Gastroesophageal sphincter (tissue), 4 donors: ENCODE data around the gene SLC23A2. TPM values are rescaled to one million over a fixed set of nuclear protein-coding genes. Genes with fewer than 3 reads are reported as not detected.

Experiments used
- ATAC-seq: fragments of 150-250 bp; one replicate; pipeline ENCODE4 v1.9.1; 2016; ENCODE audit warnings: mild to moderate bottlenecking, moderate library complexity
- H3K27ac ChIP-seq, 4 donors: fragments of 200-600 bp; sonication (generic) in 3 of 4; 1 replicate in 3 of 4; 2 replicates in 1 of 4; pipeline ENCODE4 v1.5.1; 2016 to 2019
- H3K27me3 ChIP-seq: fragments of 200-600 bp; sonication (generic); one replicate; pipeline ENCODE4 v1.5.1; 2019
- H3K36me3 ChIP-seq, 2 donors: fragments of 200-600 bp; sonication (generic); one replicate each; pipeline ENCODE4 v1.5.1; 2019; ENCODE audit warnings: control low read depth in 1 of 2
- H3K4me1 ChIP-seq, 3 donors: fragments of 200-600 bp; sonication (generic); 1 replicate in 2 of 3; 2 replicates in 1 of 3; pipeline ENCODE4 v1.5.1; 2016 to 2019; ENCODE audit warnings: control low read depth in 2 of 3
- H3K4me3 ChIP-seq, 2 donors: fragments of 200-600 bp; sonication (generic); one replicate each; pipeline ENCODE4 v1.5.1; 2019; ENCODE audit warnings: mild to moderate bottlenecking in 1 of 2, moderate library complexity in 1 of 2
- H3K9me3 ChIP-seq, 3 donors: fragments of 200-600 bp; sonication (generic); one replicate each; pipeline ENCODE4 v1.5.1; 2017 to 2019; ENCODE audit warnings: control low read depth in 2 of 3
- CTCF ChIP-seq, 4 experiments: fragments of 200-600 bp in 2 of 4; fragments of 450-650 bp in 2 of 4; sonication (generic) in 1 of 4; IDR thresholded peaks; one replicate each; pipeline ENCODE4 v1.5.1; 2017 to 2019; ENCODE audit warnings: antibody characterized with exemption in 4 of 4, mild to moderate bottlenecking in 2 of 4, moderate library complexity in 2 of 4
- EP300 ChIP-seq: sonication (generic); formaldehyde crosslinking; IDR thresholded peaks from one replicate; pipeline ENCODE4 v1.6.1; 2017; ENCODE audit warnings: antibody characterized with exemption, mild to moderate bottlenecking
- POLR2A ChIP-seq, 2 donors: fragments of 450-650 bp; IDR thresholded peaks; one replicate each; pipeline ENCODE4 v1.6.1; 2017; ENCODE audit warnings: antibody characterized with exemption in 2 of 2, mild to moderate bottlenecking in 2 of 2, moderate library complexity in 1 of 2
- POLR2AphosphoS5 ChIP-seq: sonication (generic); formaldehyde crosslinking; IDR thresholded peaks from one replicate; pipeline ENCODE4 v1.6.1; 2017; ENCODE audit warnings: antibody characterized with exemption
- WGBS, 2 donors: methylation state at CpG; one replicate each; pipeline ENCODE4 v1.1.5; 2018; ENCODE audit warnings: low coverage in 1 of 2; 5-methylcytosine and 5-hydroxymethylcytosine counted together
- total RNA-seq, 4 donors: library from RNA; depleted of rRNA; stranded (reverse); fragments of >200 nt; gene quantifications; one replicate each; pipeline ENCODE4 v1.1.0, GENCODE V29; 2016

The SLC23A2 gene
- total RNA-seq, 4 donors from 2014 or later: 11.5 to 19.1 (median 15.1) TPM

GRCh38 chr20:4957187-4957586 lies 44.1 kb downstream of the SLC23A2 start:
- no peak overlapping the region for H3K27ac ChIP-seq
- TF ChIP-seq POLR2A (IDR thresholded peaks at IDR 0.05) (no peak), POLR2AphosphoS5 (no peak), CTCF (IDR thresholded peaks at IDR 0.05) (no peak), EP300 (no peak)
- no peak overlapping the region for H3K4me3 ChIP-seq
- H3K27me3 ChIP-seq: no peaks in the 10 kb centered on the region
- no peaks in the 10 kb centered on the region for H3K4me1 ChIP-seq
- H3K36me3 ChIP-seq: no peaks in the 10 kb centered on the region
- H3K9me3 ChIP-seq: no peaks in the 10 kb centered on the region
- ATAC-seq: no peak
- WGBS, 2 donors: 80% methylated on average over 2 of the region's 2 CpGs; no CpG with 5 or more reads in 1 of the 2 donors

GRCh38 chr20:4956200-4956810 lies 45.0 kb downstream of the SLC23A2 start:
- no peak for ATAC-seq
- TF ChIP-seq POLR2A (IDR thresholded peaks at IDR 0.05): no peak
- TF ChIP-seq CTCF (IDR thresholded peaks at IDR 0.05): peak; percentile 69 to 81 (median 77)
- TF ChIP-seq POLR2AphosphoS5: no peak

GRCh38 chr20:4953881-4954280 lies 47.4 kb downstream of the SLC23A2 start:
- TF ChIP-seq POLR2AphosphoS5: no peak
- no peak for TF ChIP-seq EP300
- no peak for TF ChIP-seq POLR2A (IDR thresholded peaks at IDR 0.05)
- TF ChIP-seq CTCF (IDR thresholded peaks at IDR 0.05): no peak
- no peak overlapping the region for H3K4me3 ChIP-seq
- H3K27ac ChIP-seq: no peak overlapping the region
- H3K4me1 ChIP-seq: peaks cover 0 to 25% (median 5%) of the 10 kb centered on the region in 3 donors
- no peaks in the 10 kb centered on the region for H3K27me3 ChIP-seq
- no peaks in the 10 kb centered on the region for H3K36me3 ChIP-seq
- no peak for ATAC-seq
- H3K9me3 ChIP-seq: no peaks in the 10 kb centered on the region

More at GRCh38 chr20:4956200-4956810, 45.0 kb downstream of the SLC23A2 start:
- Histone ChIP-seq H3K9me3 (no peaks in the 10 kb centered on the region), H3K4me3 (no peak overlapping the region), H3K4me1 (peaks cover 0 to 5% (median 0%) of the 10 kb centered on the region in 3 donors), H3K36me3 (no peaks in the 10 kb centered on the region), H3K27me3 (no peaks in the 10 kb centered on the region), H3K27ac (no peak overlapping the region)
- 42 to 50% methylated on average over 2 to 3 of the region's 3 CpGs for WGBS, 2 donors

- ATAC-seq: no peak
- 100% methylated on average over 1 of the region's 1 CpG for WGBS, 2 donors
- Histone ChIP-seq H3K36me3 (no peaks in the 10 kb centered on the region), H3K4me1 (peaks cover 0 to 37% (median 8%) of the 10 kb centered on the region in 3 donors), H3K4me3 (no peak overlapping the region), H3K27ac (no peak overlapping the region), H3K27me3 (no peaks in the 10 kb centered on the region), H3K9me3 (no peaks in the 10 kb centered on the region)
- no peak for TF ChIP-seq CTCF (IDR thresholded peaks at IDR 0.05)
- TF ChIP-seq POLR2A (IDR thresholded peaks at IDR 0.05): no peak
- TF ChIP-seq EP300: no peak
- no peak for TF ChIP-seq POLR2AphosphoS5
Measured at GRCh38 chr20:4952229-4952628, 49.1 kb downstream of the SLC23A2 start.

GRCh38 chr20:4951299-4951698 lies 50.0 kb downstream of the SLC23A2 start:
- H3K4me3 ChIP-seq: no peak overlapping the region
- WGBS, 2 donors: 9 to 11% methylated on average over 3 of the region's 3 CpGs
- H3K27ac ChIP-seq: peak overlapping the region; percentile 35 to 75 (median 50)
- H3K4me1 ChIP-seq: peaks cover 0 to 42% (median 8%) of the 10 kb centered on the region in 3 donors
- no peaks in the 10 kb centered on the region for H3K9me3 ChIP-seq
- no peaks in the 10 kb centered on the region for H3K27me3 ChIP-seq
- peak; percentile 82 for ATAC-seq
- H3K36me3 ChIP-seq: no peaks in the 10 kb centered on the region
- no peak for TF ChIP-seq POLR2A (IDR thresholded peaks at IDR 0.05)
- no peak for TF ChIP-seq POLR2AphosphoS5
- no peak for TF ChIP-seq CTCF (IDR thresholded peaks at IDR 0.05)
- no peak for TF ChIP-seq EP300
